Measurements from ENCODE around the gene OR6C2. TPM values are rescaled to one million over a fixed set of nuclear protein-coding genes. Genes with fewer than 3 reads are reported as not detected.
"Not testable (repeated sequence)": the region's sequence is repeated elsewhere in the genome, so short reads cannot be mapped to it uniquely, and the experiment has no call there.

Gene OR6C2
- polyA plus RNA-seq, 1 experiment: not detected

DNA sequence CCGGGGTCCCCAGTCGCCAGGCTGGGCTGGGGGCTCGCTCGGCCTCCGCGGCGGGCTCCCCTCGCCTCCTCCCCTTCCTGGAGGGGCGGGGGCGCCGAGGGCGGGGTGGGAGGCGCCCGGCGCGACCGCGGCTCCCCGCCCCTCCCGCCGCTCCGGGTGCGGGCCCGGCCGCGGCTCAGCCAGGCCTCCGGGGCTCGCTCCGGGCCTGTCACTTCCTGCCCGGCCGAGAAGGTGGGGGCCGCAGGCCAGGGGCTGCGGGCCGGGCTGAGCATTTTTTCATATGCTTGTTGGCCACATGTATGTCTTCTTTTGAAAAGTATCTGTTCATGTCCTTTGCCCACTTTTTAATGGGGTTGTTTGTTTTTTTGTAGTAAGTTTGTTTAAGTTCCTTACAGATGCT, 29.0 kb upstream of the OR6C2 start:
- POLR2A ChIA-PET; H3K4me3 ChIP-seq (ENCODE audit: low read depth, low read length); H3K27me3 ChIP-seq (ENCODE audit: control insufficient read depth, insufficient read depth, low read length); H3K9me3 ChIP-seq (ENCODE audit: control insufficient read depth, insufficient read depth, low read length); H3K27ac ChIP-seq (ENCODE audit: low read depth, low read length); CTCF ChIA-PET; DNase-seq (ENCODE audit: low read depth, low spot score): not testable (repeated sequence)

DNA sequence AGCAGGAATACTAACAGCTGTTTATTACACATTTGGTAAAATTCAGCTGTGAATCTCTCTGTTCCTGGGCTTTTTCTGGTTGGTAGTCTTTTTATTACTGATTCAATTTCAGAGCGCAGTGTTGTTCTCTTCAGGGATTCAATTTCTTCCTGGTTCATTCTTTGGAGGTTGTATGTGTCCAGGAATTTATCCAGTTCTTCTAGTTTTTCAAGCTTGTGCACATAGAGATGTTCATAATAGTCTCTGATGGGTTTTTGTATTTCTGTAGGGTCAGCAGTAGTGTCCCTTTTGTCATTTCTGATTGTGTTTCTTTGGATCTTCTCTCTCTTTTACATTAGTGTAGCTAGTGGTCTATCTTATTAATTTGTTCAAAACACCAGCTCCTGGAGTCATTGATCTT, 26.9 kb upstream of the OR6C2 start:
- no peak overlapping the region for H3K27ac ChIP-seq (ENCODE audit: low read depth, low read length)
- no peaks in the 10 kb centered on the region for H3K9me3 ChIP-seq (ENCODE audit: control insufficient read depth, insufficient read depth, low read length)
- ChIA-PET POLR2A (no interaction called here), CTCF (no interaction called here)
- H3K4me3 ChIP-seq (ENCODE audit: low read depth, low read length): no peak overlapping the region
- no peaks in the 10 kb centered on the region for H3K27me3 ChIP-seq (ENCODE audit: control insufficient read depth, insufficient read depth, low read length)
- TF ChIP-seq, protein P1, sequence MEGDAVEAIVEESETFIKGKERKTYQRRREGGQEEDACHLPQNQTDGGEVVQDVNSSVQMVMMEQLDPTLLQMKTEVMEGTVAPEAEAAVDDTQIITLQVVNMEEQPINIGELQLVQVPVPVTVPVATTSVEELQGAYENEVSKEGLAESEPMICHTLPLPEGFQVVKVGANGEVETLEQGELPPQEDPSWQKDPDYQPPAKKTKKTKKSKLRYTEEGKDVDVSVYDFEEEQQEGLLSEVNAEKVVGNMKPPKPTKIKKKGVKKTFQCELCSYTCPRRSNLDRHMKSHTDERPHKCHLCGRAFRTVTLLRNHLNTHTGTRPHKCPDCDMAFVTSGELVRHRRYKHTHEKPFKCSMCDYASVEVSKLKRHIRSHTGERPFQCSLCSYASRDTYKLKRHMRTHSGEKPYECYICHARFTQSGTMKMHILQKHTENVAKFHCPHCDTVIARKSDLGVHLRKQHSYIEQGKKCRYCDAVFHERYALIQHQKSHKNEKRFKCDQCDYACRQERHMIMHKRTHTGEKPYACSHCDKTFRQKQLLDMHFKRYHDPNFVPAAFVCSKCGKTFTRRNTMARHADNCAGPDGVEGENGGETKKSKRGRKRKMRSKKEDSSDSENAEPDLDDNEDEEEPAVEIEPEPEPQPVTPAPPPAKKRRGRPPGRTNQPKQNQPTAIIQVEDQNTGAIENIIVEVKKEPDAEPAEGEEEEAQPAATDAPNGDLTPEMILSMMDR (IDR thresholded peaks at IDR 0.05; ENCODE audit: low read depth, low read length): no peak
- DNase-seq (ENCODE audit: low read depth, low spot score): no peak

DNA sequence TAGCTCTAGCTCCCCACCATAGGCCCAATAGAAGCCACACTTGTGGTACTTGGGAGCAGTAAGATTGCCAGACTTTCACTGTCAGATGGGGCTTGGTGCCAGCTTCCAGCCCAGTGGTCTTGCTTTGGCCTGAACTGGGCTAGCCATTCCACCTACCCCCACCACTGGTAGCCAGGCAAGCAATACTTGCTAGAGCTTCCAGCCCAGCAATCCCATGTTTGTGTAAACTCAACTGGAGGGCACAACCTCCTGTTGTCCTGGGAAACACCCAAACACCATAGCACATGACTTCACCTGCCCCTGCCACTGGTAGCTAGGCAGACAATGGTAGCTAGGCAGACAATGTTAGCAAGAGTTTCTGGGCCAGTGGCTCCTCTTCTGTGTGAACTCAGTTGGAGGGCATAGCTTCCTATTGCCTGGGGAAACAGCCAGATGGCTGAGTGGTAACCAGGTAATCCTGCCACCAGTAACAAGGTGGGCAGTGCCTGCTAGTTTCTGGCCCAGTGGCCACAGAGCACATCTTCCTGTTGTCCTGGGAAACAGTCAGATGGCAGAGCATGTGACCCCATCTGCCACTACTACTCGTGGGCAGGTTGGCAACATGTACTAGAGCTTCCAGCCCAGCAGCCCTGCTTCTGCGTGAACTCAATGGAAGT, 23.4 kb upstream of the OR6C2 start:
- POLR2A ChIA-PET: no interaction called here
- no peak overlapping the region for H3K27ac ChIP-seq (ENCODE audit: low read depth, low read length)
- CTCF ChIA-PET: no interaction called here
- TF ChIP-seq, protein P1 (IDR thresholded peaks at IDR 0.05; ENCODE audit: low read depth, low read length): no peak
- no peaks in the 10 kb centered on the region for H3K27me3 ChIP-seq (ENCODE audit: control insufficient read depth, insufficient read depth, low read length)
- no peak overlapping the region for H3K4me3 ChIP-seq (ENCODE audit: low read depth, low read length)
- no peaks in the 10 kb centered on the region for H3K9me3 ChIP-seq (ENCODE audit: control insufficient read depth, insufficient read depth, low read length)
- DNase-seq (ENCODE audit: low read depth, low spot score): no peak

DNA sequence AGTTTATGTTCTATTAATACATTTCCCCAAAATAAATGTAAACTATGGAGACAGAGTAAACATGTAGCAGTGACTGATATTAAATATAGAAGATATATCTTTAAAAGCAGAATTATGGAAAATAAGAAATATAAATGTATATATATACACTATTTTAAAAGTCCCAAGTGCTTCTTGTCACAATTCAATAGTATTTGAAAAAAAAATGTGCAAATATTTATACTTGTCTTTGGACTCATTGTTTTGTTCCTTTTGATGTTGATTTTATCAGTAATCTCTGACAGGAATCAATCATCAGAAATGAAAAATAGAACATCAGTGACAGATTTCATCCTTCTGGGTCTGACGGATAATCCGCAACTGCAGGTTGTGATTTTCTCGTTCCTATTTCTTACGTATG, 17.9 kb upstream of the OR6C2 start, which contains the start of gene OR6C76:
OR6C76 (plus strand) TSS at position 301 of the 400 bp plus-strand sequence; CDS start at position 301, 0 bp downstream.
- ChIA-PET CTCF (interaction anchor here (1.5 kb wide), 1 partner anchor 230 kb away, joined by 3 read pairs; no protein-coding TSS in a partner anchor), POLR2A (no interaction called here)
- H3K4me3 ChIP-seq (ENCODE audit: low read depth, low read length): no peak within 1 kb of the TSS
- TF ChIP-seq, protein P1 (IDR thresholded peaks at IDR 0.05; ENCODE audit: low read depth, low read length): no peak
- DNase-seq (ENCODE audit: low read depth, low spot score): no peak
- no peak within 1 kb of the TSS for H3K27ac ChIP-seq (ENCODE audit: low read depth, low read length)
- H3K9me3 ChIP-seq (ENCODE audit: control insufficient read depth, insufficient read depth, low read length): no peaks in the 10 kb centered on the region
- no peaks in the 10 kb centered on the region for H3K27me3 ChIP-seq (ENCODE audit: control insufficient read depth, insufficient read depth, low read length)

DNA sequence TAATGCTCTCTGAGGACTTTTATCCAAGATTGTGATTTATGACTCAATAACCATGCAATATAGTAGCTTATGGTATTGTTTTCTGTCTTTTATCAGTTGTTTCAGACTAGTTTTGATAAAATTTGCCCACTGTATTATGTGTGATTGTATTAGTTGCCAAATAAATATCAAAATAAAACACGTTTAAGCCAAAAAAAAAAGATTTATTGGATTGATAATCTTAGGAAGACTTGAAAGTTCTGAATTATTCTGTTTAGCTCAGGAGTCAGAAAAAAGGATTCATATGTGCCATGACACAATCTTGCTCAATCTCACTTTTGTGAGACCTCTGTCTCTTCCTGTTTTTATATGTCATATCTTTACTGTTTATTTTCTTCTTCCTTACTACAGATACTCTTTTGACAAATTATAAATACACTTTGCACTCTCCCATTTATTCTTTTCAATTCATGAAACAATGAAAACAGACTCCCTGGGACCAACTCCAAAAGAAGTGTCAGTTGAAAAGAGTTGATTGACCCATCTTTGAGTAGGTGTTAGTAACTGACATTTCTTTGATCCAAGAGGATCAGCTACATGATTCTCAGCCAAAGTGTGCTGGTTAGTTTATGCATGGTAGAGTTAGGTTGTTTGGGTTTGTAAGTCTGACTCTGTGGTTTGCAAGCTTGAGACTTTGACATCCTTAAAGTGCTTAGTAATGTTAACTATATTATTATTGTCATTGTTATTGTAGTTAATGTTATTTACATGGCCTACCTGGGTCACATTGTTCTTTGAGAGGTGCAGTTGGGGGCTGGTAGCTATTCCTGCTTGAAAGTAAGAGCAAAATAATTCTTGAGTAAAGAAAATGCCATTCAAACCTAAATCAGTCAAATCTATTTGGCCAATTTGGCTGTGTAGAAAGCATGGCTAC, 15.3 kb upstream of the OR6C2 start:
- Histone ChIP-seq H3K27me3 (ENCODE audit: control insufficient read depth, insufficient read depth, low read length) (no peaks in the 10 kb centered on the region), H3K9me3 (ENCODE audit: control insufficient read depth, insufficient read depth, low read length) (no peaks in the 10 kb centered on the region), H3K4me3 (ENCODE audit: low read depth, low read length) (no peak overlapping the region), H3K27ac (ENCODE audit: low read depth, low read length) (no peak overlapping the region)
- CTCF ChIA-PET: no interaction called here
- TF ChIP-seq, protein P1 (IDR thresholded peaks at IDR 0.05; ENCODE audit: low read depth, low read length): no peak
- POLR2A ChIA-PET: no interaction called here
- DNase-seq (ENCODE audit: low read depth, low spot score): no peak

DNA sequence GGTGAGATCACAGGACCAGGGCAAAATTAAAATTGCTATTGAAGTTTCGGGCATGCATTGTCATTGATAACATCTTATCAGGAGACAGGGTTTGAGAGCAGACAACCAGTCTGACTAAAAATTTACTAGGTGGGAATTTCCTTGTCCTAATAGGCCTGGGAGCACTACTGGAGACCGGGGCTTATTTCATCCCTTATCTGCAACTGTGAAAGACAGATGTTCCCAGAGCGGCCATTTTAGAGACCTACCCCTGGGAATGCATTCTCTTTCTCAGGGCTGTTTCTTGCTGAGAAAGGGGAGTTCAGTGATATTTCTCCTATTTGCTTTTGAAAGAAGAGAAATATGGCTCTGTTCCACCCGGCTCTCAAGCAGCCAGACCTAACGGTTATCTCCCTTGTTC, 2.6 kb upstream of the OR6C2 start:
- CTCF ChIA-PET; POLR2A ChIA-PET; H3K4me3 ChIP-seq (ENCODE audit: low read depth, low read length): not testable (repeated sequence)

More for the DNA sequence above, 2.6 kb upstream of the OR6C2 start:
- H3K27ac ChIP-seq (ENCODE audit: low read depth, low read length); DNase-seq (ENCODE audit: low read depth, low spot score); H3K9me3 ChIP-seq (ENCODE audit: control insufficient read depth, insufficient read depth, low read length); H3K27me3 ChIP-seq (ENCODE audit: control insufficient read depth, insufficient read depth, low read length): not testable (repeated sequence)

All from AG04450 (cell line).